Transverse colon (tissue), 4 donors: ENCODE data around the gene NCOA4. TPM values are rescaled to one million over a fixed set of nuclear protein-coding genes. Genes with fewer than 3 reads are reported as not detected.

Source experiments
- DNase-seq: peaks from one replicate; pipeline ENCODE4 v3.0.0-alpha.2; 2019
- H3K27ac ChIP-seq, 4 donors: fragments of 200-600 bp; sonication (generic); 2 replicates each; pipeline ENCODE4 v1.5.1; 2016 to 2018; ENCODE audit warnings: inconsistent platforms in 4 of 4
- H3K27me3 ChIP-seq: fragments of 200-600 bp; sonication (generic); 2 replicates; pipeline ENCODE4 v1.5.1; 2017; ENCODE audit warnings: inconsistent platforms
- H3K36me3 ChIP-seq, 4 donors: fragments of 200-600 bp; sonication (generic); 2 replicates each; pipeline ENCODE4 v1.5.1; 2017 to 2019; ENCODE audit warnings: inconsistent platforms in 4 of 4
- H3K4me1 ChIP-seq, 4 donors: fragments of 200-600 bp; sonication (generic); 2 replicates each; pipeline ENCODE4 v1.5.1; 2017 to 2020; ENCODE audit warnings: inconsistent platforms in 4 of 4
- H3K4me3 ChIP-seq, 4 donors: fragments of 200-600 bp; sonication (generic); 1 replicate in 1 of 4; 2 replicates in 3 of 4; pipeline versions ENCODE4 v1.5.1 to v1.6.1; 2017 to 2019; ENCODE audit warnings: inconsistent platforms in 4 of 4
- H3K9me3 ChIP-seq, 2 donors: fragments of 200-600 bp; sonication (generic); 2 replicates each; pipeline ENCODE4 v1.5.1; 2017 to 2019; ENCODE audit warnings: inconsistent platforms in 2 of 2
- CTCF ChIP-seq, 5 experiments: fragments of 200-600 bp in 3 of 5; fragments of 450-650 bp in 2 of 5; sonication (generic) in 3 of 5; IDR thresholded peaks; 1 replicate in 2 of 5; 2 replicates in 3 of 5; pipeline ENCODE4 v1.5.1; 2016 to 2017; ENCODE audit warnings: antibody characterized with exemption in 5 of 5, inconsistent platforms in 3 of 5, mild to moderate bottlenecking in 2 of 5, moderate library complexity in 1 of 5
- EP300 ChIP-seq: sonication (generic); formaldehyde crosslinking; IDR thresholded peaks from one replicate; pipeline ENCODE4 v1.6.1; 2017; ENCODE audit warnings: antibody characterized with exemption, low read depth
- POLR2A ChIP-seq: fragments of 450-650 bp; IDR thresholded peaks from one replicate; pipeline ENCODE4 v1.6.1; 2016; ENCODE audit warnings: antibody characterized with exemption, mild to moderate bottlenecking, moderate library complexity
- POLR2AphosphoS5 ChIP-seq, 3 donors: sonication (generic); formaldehyde crosslinking; IDR thresholded peaks; one replicate each; pipeline ENCODE4 v1.6.1; 2016; ENCODE audit warnings: antibody characterized with exemption in 3 of 3
- WGBS, 2 donors: methylation state at CpG; one replicate each; pipeline ENCODE4 v1.1.5; 2018; ENCODE audit warnings: low coverage in 1 of 2; 5-methylcytosine and 5-hydroxymethylcytosine counted together
- in situ Hi-C, 4 donors: fragments of 200-750 bp; cut with MboI; loops; one replicate each; pipeline versions ENCODE4 v1.15.0 to v1.15.1; 2017; ENCODE audit warnings: low sequenced_read_pairs in 3 of 4, low pct_ligation_motif_present in 1 of 4, low pct_unique_long_range_greater_than_20kb in 1 of 4
- intact Hi-C: fragments of 100-400 bp; cut with DNase I; formaldehyde crosslinking; loops from one replicate; pipeline ENCODE4 v1.15.1; 2023; ENCODE audit warnings: low total_unique reads
- total RNA-seq, 4 donors: library from RNA; depleted of rRNA; stranded (reverse); fragments of >200 nt; gene quantifications; one replicate each; pipeline ENCODE4 v1.1.0, GENCODE V29; 2016

NCOA4 gene
- total RNA-seq, 4 donors from 2014 or later: 129 to 208 (median 178) TPM

GRCh38 chr10:46017733-46018132, 12.7 kb downstream of the NCOA4 start:
- WGBS, 2 donors: 78 to 79% methylated on average over 2 of the region's 2 CpGs
- TF ChIP-seq CTCF (IDR thresholded peaks at IDR 0.05) (no peak), POLR2AphosphoS5 (IDR thresholded peaks at IDR 0.05) (no peak), POLR2A (no peak), EP300 (no peak)
- H3K27ac ChIP-seq: no peak overlapping the region

GRCh38 chr10:46016811-46017210, 13.6 kb downstream of the NCOA4 start:
- intact Hi-C loops (no loop called here), in situ Hi-C loops (no loop called here)
- Histone ChIP-seq H3K4me3 (no peak overlapping the region), H3K27me3 (no peaks in the 10 kb centered on the region), H3K36me3 (peaks cover 0 to 25% (median 13%) of the 10 kb centered on the region in 4 donors), H3K9me3 (no peaks in the 10 kb centered on the region), H3K4me1 (peaks cover 10 to 48% (median 33%) of the 10 kb centered on the region in 4 donors), H3K27ac (no peak overlapping the region)
- WGBS, 2 donors: 90% methylated on average over 1 of the region's 1 CpG
- TF ChIP-seq POLR2AphosphoS5 (IDR thresholded peaks at IDR 0.05): no peak
- DNase-seq: no peak

More at GRCh38 chr10:46017733-46018132, 12.7 kb downstream of the NCOA4 start:
- in situ Hi-C loops (no loop called here), intact Hi-C loops (no loop called here)
- Histone ChIP-seq H3K9me3 (no peaks in the 10 kb centered on the region), H3K4me3 (no peak overlapping the region), H3K4me1 (peaks cover 15 to 58% (median 41%) of the 10 kb centered on the region in 4 donors), H3K36me3 (peaks cover 0 to 17% (median 8%) of the 10 kb centered on the region in 4 donors), H3K27me3 (no peaks in the 10 kb centered on the region)
- no peak for DNase-seq

- Histone ChIP-seq H3K9me3 (no peaks in the 10 kb centered on the region), H3K36me3 (peaks cover 0 to 31% (median 16%) of the 10 kb centered on the region in 4 donors), H3K27ac (no peak overlapping the region), H3K4me3 (no peak overlapping the region), H3K4me1 (peaks cover 9 to 42% (median 30%) of the 10 kb centered on the region in 4 donors), H3K27me3 (no peaks in the 10 kb centered on the region)
- TF ChIP-seq POLR2A: no peak
- TF ChIP-seq EP300: no peak
- no peak for TF ChIP-seq POLR2AphosphoS5 (IDR thresholded peaks at IDR 0.05)
- TF ChIP-seq CTCF (IDR thresholded peaks at IDR 0.05): no peak
- no peak for DNase-seq
- in situ Hi-C loops (no loop called here), intact Hi-C loops (no loop called here)
- WGBS, 2 donors: 92 to 98% methylated on average over 2 to 5 of the region's 5 CpGs
These were observed 14.2 kb downstream of the NCOA4 start for GRCh38 chr10:46016190-46016589.

GRCh38 chr10:46014683-46015405, 15.6 kb downstream of the NCOA4 start:
- TF ChIP-seq POLR2AphosphoS5 (IDR thresholded peaks at IDR 0.05): no peak
- TF ChIP-seq CTCF (IDR thresholded peaks at IDR 0.05): no peak
- TF ChIP-seq EP300: no peak
- TF ChIP-seq POLR2A: no peak
- no peak for DNase-seq
- Histone ChIP-seq H3K4me3 (no peak overlapping the region), H3K9me3 (no peaks in the 10 kb centered on the region), H3K4me1 (peaks cover 0 to 30% (median 17%) of the 10 kb centered on the region in 4 donors), H3K27me3 (no peaks in the 10 kb centered on the region), H3K27ac (no peak overlapping the region), H3K36me3 (peaks cover 0 to 44% (median 23%) of the 10 kb centered on the region in 4 donors)
- 78% methylated on average over 5 of the region's 5 CpGs; no CpG with 5 or more reads in 1 of the 2 donors for WGBS, 2 donors
- intact Hi-C loops: no loop called here
- in situ Hi-C loops: no loop called here
